Activated CD8-positive, alpha-beta memory T cell treated with anti-CD3 and anti-CD28 coated beads for 36 hours (primary cell): ENCODE data around the gene NRCAM. TPM values are rescaled to one million over a fixed set of nuclear protein-coding genes. Genes with fewer than 3 reads are reported as not detected.
"Not testable (repeated sequence)": the region's sequence is repeated elsewhere in the genome, so short reads cannot be mapped to it uniquely, and the experiment has no call there.

ENCODE experiments used
- CTCF ChIA-PET: fragments of 350-600 bp; sonication (Branson Sonifier 250); formaldehyde crosslinking; loops from one replicate; lab custom pipeline; 2021; ENCODE audit warnings: antibody characterized with exemption; lab: Charles Lee
- POLR2A ChIA-PET: fragments of 350-600 bp; sonication (Branson Sonifier 250); formaldehyde crosslinking; loops from one replicate; lab custom pipeline; 2021; ENCODE audit warnings: antibody characterized with exemption; lab: Charles Lee
- total RNA-seq, 2 experiments: library from RNA; stranded (reverse); gene quantifications; one replicate each; pipeline ENCODE4 v1.2.3, GENCODE V29; 2021

The NRCAM gene
- total RNA-seq, 2 experiments from 2014 or later: 0.21 to 0.34 TPM

- CTCF ChIA-PET: no interaction called here
- POLR2A ChIA-PET: no interaction called here
Measured at GRCh38 chr7:108293149-108293612, 163.1 kb downstream of the NRCAM start.

GRCh38 chr7:108292541-108292940 lies 163.7 kb downstream of the NRCAM start:
- ChIA-PET CTCF (no interaction called here), POLR2A (no interaction called here)

GRCh38 chr7:108291791-108292440 lies 164.3 kb downstream of the NRCAM start:
- CTCF ChIA-PET: no interaction called here
- POLR2A ChIA-PET: no interaction called here

GRCh38 chr7:108291152-108291508 lies 165.1 kb downstream of the NRCAM start:
- ChIA-PET CTCF (no interaction called here), POLR2A (no interaction called here)

- CTCF ChIA-PET: no interaction called here
- POLR2A ChIA-PET: no interaction called here
Measured at GRCh38 chr7:108290459-108291151, 165.6 kb downstream of the NRCAM start.

- POLR2A ChIA-PET: no interaction called here
- CTCF ChIA-PET: no interaction called here
Measured at GRCh38 chr7:108289852-108290251, 166.4 kb downstream of the NRCAM start.

- CTCF ChIA-PET: no interaction called here
- POLR2A ChIA-PET: no interaction called here
Measured at GRCh38 chr7:108287857-108288256, 168.4 kb downstream of the NRCAM start.

GRCh38 chr7:108286290-108286904 lies 169.8 kb downstream of the NRCAM start:
- CTCF ChIA-PET: no interaction called here

GRCh38 chr7:108285778-108286177 lies 170.5 kb downstream of the NRCAM start:
- ChIA-PET CTCF (no interaction called here), POLR2A (no interaction called here)

More at GRCh38 chr7:108286290-108286904, 169.8 kb downstream of the NRCAM start:
- POLR2A ChIA-PET: no interaction called here

GRCh38 chr7:108285003-108285368 lies 171.2 kb downstream of the NRCAM start:
- ChIA-PET CTCF (no interaction called here), POLR2A (no interaction called here)

GRCh38 chr7:108284349-108285002 lies 171.8 kb downstream of the NRCAM start:
- CTCF ChIA-PET: no interaction called here

GRCh38 chr7:108283252-108283651 lies 173.0 kb downstream of the NRCAM start:
- CTCF ChIA-PET: no interaction called here
- POLR2A ChIA-PET: no interaction called here

More at GRCh38 chr7:108284349-108285002, 171.8 kb downstream of the NRCAM start:
- POLR2A ChIA-PET: no interaction called here

GRCh38 chr7:108282427-108282996 lies 173.7 kb downstream of the NRCAM start:
- ChIA-PET CTCF (no interaction called here), POLR2A (no interaction called here)

- POLR2A ChIA-PET: no interaction called here
- CTCF ChIA-PET: no interaction called here
Measured at GRCh38 chr7:108280136-108280535, 176.1 kb downstream of the NRCAM start.

GRCh38 chr7:108278776-108279175 lies 177.5 kb downstream of the NRCAM start:
- CTCF ChIA-PET: no interaction called here

GRCh38 chr7:108278281-108278680 lies 178.0 kb downstream of the NRCAM start:
- ChIA-PET POLR2A (no interaction called here), CTCF (no interaction called here)

More at GRCh38 chr7:108278776-108279175, 177.5 kb downstream of the NRCAM start:
- POLR2A ChIA-PET: no interaction called here

- POLR2A ChIA-PET, CTCF ChIA-PET: not testable (repeated sequence)
Measured at GRCh38 chr7:108274447-108274846, 181.8 kb downstream of the NRCAM start.

GRCh38 chr7:108272891-108273290 lies 183.3 kb downstream of the NRCAM start:
- CTCF ChIA-PET, POLR2A ChIA-PET: not testable (repeated sequence)

GRCh38 chr7:108270385-108271015 lies 185.7 kb downstream of the NRCAM start:
- CTCF ChIA-PET: no interaction called here

More at GRCh38 chr7:108270385-108271015, 185.7 kb downstream of the NRCAM start:
- POLR2A ChIA-PET: no interaction called here
